ENCODE data around the gene NYNRIN.

NYNRIN gene

DNA sequence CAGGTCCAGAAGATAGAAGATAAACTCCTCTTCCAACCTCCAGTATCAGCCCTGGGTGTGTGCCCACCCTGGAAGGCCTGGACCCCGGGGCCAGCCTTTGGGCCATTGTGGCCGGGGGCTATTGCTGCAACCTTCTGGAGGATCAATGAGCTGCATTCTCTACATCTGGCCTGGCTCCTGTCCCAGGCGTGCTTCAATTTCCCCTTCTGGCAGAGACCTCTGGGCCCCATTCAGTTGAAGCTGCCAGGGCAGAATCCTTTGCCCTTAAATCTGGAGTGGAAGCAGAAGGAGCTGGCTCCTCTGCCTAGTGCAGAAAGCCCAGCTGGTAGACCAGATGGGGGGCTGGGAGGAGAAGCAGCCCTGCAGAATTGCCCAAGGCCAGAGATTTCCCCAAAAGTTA lies 10.0 kb downstream of the NYNRIN start:
- no peak for TF ChIP-seq CTCF (IDR thresholded peaks at IDR 0.05; ENCODE audit: borderline replicate concordance, control extremely low read depth, extremely low read depth, insufficient read depth, missing control alignments)
- in situ Hi-C loops (cut with MboI; ENCODE audit: low sequenced_read_pairs, unreplicated experiment): no loop called here
- no peak for DNase-seq (ENCODE audit: low spot score)

GRCh38 chr14:24409192-24409591 lies 10.4 kb downstream of the NYNRIN start:
- TF ChIP-seq CTCF (IDR thresholded peaks at IDR 0.05; ENCODE audit: borderline replicate concordance, control extremely low read depth, extremely low read depth, insufficient read depth, missing control alignments): no peak
- in situ Hi-C loops (cut with MboI; ENCODE audit: low sequenced_read_pairs, unreplicated experiment): no loop called here
- DNase-seq (ENCODE audit: low spot score): no peak

GRCh38 chr14:24409956-24410355 lies 11.2 kb downstream of the NYNRIN start:
- TF ChIP-seq CTCF (IDR thresholded peaks at IDR 0.05; ENCODE audit: borderline replicate concordance, control extremely low read depth, extremely low read depth, insufficient read depth, missing control alignments): no peak
- in situ Hi-C loops (cut with MboI; ENCODE audit: low sequenced_read_pairs, unreplicated experiment): no loop called here
- no peak for DNase-seq (ENCODE audit: low spot score)

GRCh38 chr14:24411443-24412389 lies 12.9 kb downstream of the NYNRIN start:
- peak; percentile 48 for TF ChIP-seq CTCF (IDR thresholded peaks at IDR 0.05; ENCODE audit: borderline replicate concordance, control extremely low read depth, extremely low read depth, insufficient read depth, missing control alignments)
- in situ Hi-C loops (cut with MboI; ENCODE audit: low sequenced_read_pairs, unreplicated experiment): no loop called here
- peak; percentile 75 for DNase-seq (ENCODE audit: low spot score)

GRCh38 chr14:24414077-24414476 lies 15.3 kb downstream of the NYNRIN start:
- in situ Hi-C loops (cut with MboI; ENCODE audit: low sequenced_read_pairs, unreplicated experiment): no loop called here
- no peak for TF ChIP-seq CTCF (IDR thresholded peaks at IDR 0.05; ENCODE audit: borderline replicate concordance, control extremely low read depth, extremely low read depth, insufficient read depth, missing control alignments)
- DNase-seq (ENCODE audit: low spot score): no peak

GRCh38 chr14:24414732-24415420 lies 16.1 kb downstream of the NYNRIN start:
- no peak for DNase-seq (ENCODE audit: low spot score)
- TF ChIP-seq CTCF (IDR thresholded peaks at IDR 0.05; ENCODE audit: borderline replicate concordance, control extremely low read depth, extremely low read depth, insufficient read depth, missing control alignments): no peak
- in situ Hi-C loops (cut with MboI; ENCODE audit: low sequenced_read_pairs, unreplicated experiment): no loop called here
